ENCODE measurements around the gene FAM171A2.
"Not testable (repeated sequence)": the region's sequence is repeated elsewhere in the genome, so short reads cannot be mapped to it uniquely, and the experiment has no call there.

The FAM171A2 gene

GRCh38 chr17:44375196-44376017, 11.8 kb upstream of the FAM171A2 start:
- no peak overlapping the region for H3K4me3 ChIP-seq (ENCODE audit: low read depth, low read length)
- TF ChIP-seq CTCF (IDR thresholded peaks at IDR 0.05; ENCODE audit: low read depth, low read length): no peak

- H3K4me3 ChIP-seq (ENCODE audit: low read depth, low read length): no peak overlapping the region
- TF ChIP-seq CTCF (IDR thresholded peaks at IDR 0.05; ENCODE audit: low read depth, low read length): no peak
Measured at GRCh38 chr17:44374306-44375195, 10.9 kb upstream of the FAM171A2 start.

GRCh38 chr17:44372036-44372435, 8.4 kb upstream of the FAM171A2 start:
- TF ChIP-seq CTCF (IDR thresholded peaks at IDR 0.05; ENCODE audit: low read depth, low read length): no peak

GRCh38 chr17:44369414-44370023, 5.9 kb upstream of the FAM171A2 start:
- H3K4me3 ChIP-seq (ENCODE audit: low read depth, low read length): not testable (repeated sequence)

More at GRCh38 chr17:44372036-44372435, 8.4 kb upstream of the FAM171A2 start:
- no peak overlapping the region for H3K4me3 ChIP-seq (ENCODE audit: low read depth, low read length)

- H3K4me3 ChIP-seq (ENCODE audit: low read depth, low read length): not testable (repeated sequence)
Measured at GRCh38 chr17:44368391-44369243, 5.0 kb upstream of the FAM171A2 start.

GRCh38 chr17:44367231-44367979, 3.8 kb upstream of the FAM171A2 start:
- H3K4me3 ChIP-seq (ENCODE audit: low read depth, low read length): no peak overlapping the region
- TF ChIP-seq CTCF (IDR thresholded peaks at IDR 0.05; ENCODE audit: low read depth, low read length): no peak

- not testable (repeated sequence) for H3K4me3 ChIP-seq (ENCODE audit: low read depth, low read length)
Measured at GRCh38 chr17:44365051-44365450, 1.4 kb upstream of the FAM171A2 start.
